Endothelial cell of umbilical vein (primary cell): ENCODE measurements around the gene KCNE3. TPM values are rescaled to one million over a fixed set of nuclear protein-coding genes. Genes with fewer than 3 reads are reported as not detected.

Experiments
- BruUV-seq: library from RNA; stranded (reverse); fragments of 400-500 nt; replicated peaks from 2 replicates; lab custom pipeline; 2021; lab: Mats Ljungman, UMichigan
- CTCF ChIA-PET: fragments of 300-600, 350-600 bp; sonication (Branson Sonifier 250); formaldehyde crosslinking; loops from one replicate; lab custom pipeline; 2021; ENCODE audit warnings: antibody characterized with exemption, inconsistent platforms; lab: Charles Lee
- POLR2A ChIA-PET: fragments of 300-600, 350-600 bp; sonication (Branson Sonifier 250); formaldehyde crosslinking; loops from one replicate; lab custom pipeline; 2021; ENCODE audit warnings: antibody characterized with exemption, inconsistent platforms; lab: Charles Lee
- DNase-seq: peaks from one replicate; pipeline ENCODE4 v3.0.0-alpha.2; 2011; ENCODE audit warnings: low read depth, low spot score
- FAIRE-seq: peaks from 2 replicates; lab custom pipeline; 2011; peaks lifted over from hg19 to GRCh38; lab: Jason Lieb, UNC
- H2AFZ ChIP-seq: 2 replicates; pipeline ENCODE4 v1.6.0; 2012; ENCODE audit warnings: low read depth, low read length, control low read depth, inconsistent platforms
- H3K27ac ChIP-seq: 2 replicates; pipeline ENCODE4 v1.5.1; 2011; ENCODE audit warnings: low read depth, mild to moderate bottlenecking, control low read depth, low read length, moderate library complexity; ENCODE audit not compliant: insufficient read depth
- H3K27me3 ChIP-seq, 2 experiments: 2 replicates each; pipeline versions ENCODE4 v1.6.0 to v1.6.1; 2011; ENCODE audit warnings: low read length in 2 of 2, mixed read lengths in 1 of 2; ENCODE audit not compliant: control insufficient read depth in 2 of 2, insufficient read depth in 2 of 2
- H3K36me3 ChIP-seq, 2 experiments: 2 replicates in 1 of 2; 3 replicates in 1 of 2; pipeline ENCODE4 v1.5.1; 2011; ENCODE audit warnings: low read length in 2 of 2, mild to moderate bottlenecking in 1 of 2, moderate library complexity in 1 of 2; ENCODE audit not compliant: control insufficient read depth in 2 of 2, insufficient read depth in 2 of 2; ENCODE audit errors: extremely low read depth in 1 of 2
- H3K4me1 ChIP-seq: 3 replicates; pipeline ENCODE4 v1.5.1; 2011; ENCODE audit warnings: mild to moderate bottlenecking, low read length; ENCODE audit not compliant: control insufficient read depth, insufficient read depth; ENCODE audit errors: extremely low read depth
- H3K4me2 ChIP-seq: 2 replicates; pipeline ENCODE4 v1.6.1; 2011; ENCODE audit warnings: low read length, control low read depth, mixed read lengths; ENCODE audit not compliant: insufficient read depth
- H3K4me3 ChIP-seq, 3 experiments: fragments of 200-600 bp in 1 of 3; sonication (generic), shearing (Covaris generic) in 1 of 3; replicated peaks in 1 of 3; 2 replicates each; pipeline ENCODE4 v1.5.1; 2011 to 2016; ENCODE audit warnings: control low read depth in 3 of 3, low read length in 3 of 3, mild to moderate bottlenecking in 2 of 3, inconsistent platforms in 1 of 3, low read depth in 1 of 3, moderate library complexity in 1 of 3; ENCODE audit not compliant: insufficient read depth in 1 of 3
- H3K79me2 ChIP-seq: 2 replicates; pipeline ENCODE4 v1.6.0; 2012; ENCODE audit warnings: low read length, inconsistent platforms; ENCODE audit not compliant: control insufficient read depth, insufficient read depth
- H3K9ac ChIP-seq: replicated peaks from 2 replicates; pipeline ENCODE3; 2011; ENCODE audit warnings: low read length, control low read depth; ENCODE audit not compliant: insufficient read depth; ENCODE audit errors: extremely low read depth
- H3K9me1 ChIP-seq: replicated peaks from 3 replicates; pipeline ENCODE4 v1.6.0; 2011; ENCODE audit warnings: mild to moderate bottlenecking, low read length; ENCODE audit not compliant: control insufficient read depth, insufficient read depth; ENCODE audit errors: extremely low read depth
- H3K9me3 ChIP-seq: replicated peaks from 2 replicates; pipeline ENCODE4 v1.5.1; 2012; ENCODE audit warnings: low read length, inconsistent platforms; ENCODE audit not compliant: control insufficient read depth, insufficient read depth
- H4K20me1 ChIP-seq: replicated peaks from 2 replicates; pipeline ENCODE3; 2011; ENCODE audit warnings: mild to moderate bottlenecking, low read length; ENCODE audit not compliant: control insufficient read depth, insufficient read depth; ENCODE audit errors: extremely low read depth
- FOS ChIP-seq: IDR thresholded peaks from 2 replicates; pipeline ENCODE4 v1.6.1; 2011; ENCODE audit warnings: mild to moderate bottlenecking, low read length, moderate library complexity, borderline replicate concordance; ENCODE audit not compliant: insufficient read depth
- GATA2 ChIP-seq: IDR thresholded peaks from 2 replicates; pipeline ENCODE4 v1.7.0; 2011; ENCODE audit warnings: low read depth, mild to moderate bottlenecking, moderate library complexity, mixed read lengths, low read length; ENCODE audit not compliant: insufficient read length, insufficient read depth
- MYC ChIP-seq: IDR thresholded peaks from one replicate; pipeline ENCODE4 v1.6.1; 2011; ENCODE audit warnings: mild to moderate bottlenecking, low read depth, low read length
- dilution Hi-C: fragments of 300-500 bp; cut with MboI; formaldehyde crosslinking; loops from one replicate; pipeline ENCODE4 v1.15.0; 2019; ENCODE audit warnings: low sequenced_read_pairs; ENCODE audit not compliant: extremely low pct_ligation_motif_present
- intact Hi-C: fragments of 100-400 bp; cut with micrococcal nuclease; formaldehyde crosslinking; loops from one replicate; pipeline ENCODE4 v1.10.0; 2022
- polyA plus RNA-seq, 4 experiments: library from polyadenylated mRNA; depleted of rRNA in 3 of 4; stranded (reverse) in 3 of 4; unstranded in 1 of 4; fragments of >200 nt; gene quantifications; 2 replicates each; pipeline versions ENCODE4 v1.2.1 to v1.2.3, GENCODE V29; 2011 to 2012; ENCODE audit warnings: missing spikeins in 1 of 4
- total RNA-seq: library from RNA; stranded (reverse); gene quantifications from 2 replicates; pipeline ENCODE4 v1.2.3, GENCODE V29; 2021
- TF ChIP-seq, protein P1 (sequence below), 2 donors: IDR thresholded peaks; 1 replicate in 1 of 2; 2 replicates in 1 of 2; pipeline ENCODE4 v1.5.1; 2011; ENCODE audit warnings: low read length in 2 of 2, mild to moderate bottlenecking in 2 of 2, moderate library complexity in 2 of 2, control low read depth in 1 of 2, inconsistent platforms in 1 of 2, low read depth in 1 of 2; ENCODE audit not compliant: insufficient read depth in 1 of 2; ENCODE audit errors: extremely low read depth in 1 of 2
- TF ChIP-seq, protein P2 (sequence below): IDR thresholded peaks from 2 replicates; pipeline ENCODE4 v1.6.1; 2011; ENCODE audit not compliant: insufficient read depth, insufficient read length

The KCNE3 gene
- total and polyA plus RNA-seq, 2 donors (not counting 3 experiments of a cell fraction or from before 2014, with no cell fraction given): 0.97 to 2.2 TPM

DNA sequence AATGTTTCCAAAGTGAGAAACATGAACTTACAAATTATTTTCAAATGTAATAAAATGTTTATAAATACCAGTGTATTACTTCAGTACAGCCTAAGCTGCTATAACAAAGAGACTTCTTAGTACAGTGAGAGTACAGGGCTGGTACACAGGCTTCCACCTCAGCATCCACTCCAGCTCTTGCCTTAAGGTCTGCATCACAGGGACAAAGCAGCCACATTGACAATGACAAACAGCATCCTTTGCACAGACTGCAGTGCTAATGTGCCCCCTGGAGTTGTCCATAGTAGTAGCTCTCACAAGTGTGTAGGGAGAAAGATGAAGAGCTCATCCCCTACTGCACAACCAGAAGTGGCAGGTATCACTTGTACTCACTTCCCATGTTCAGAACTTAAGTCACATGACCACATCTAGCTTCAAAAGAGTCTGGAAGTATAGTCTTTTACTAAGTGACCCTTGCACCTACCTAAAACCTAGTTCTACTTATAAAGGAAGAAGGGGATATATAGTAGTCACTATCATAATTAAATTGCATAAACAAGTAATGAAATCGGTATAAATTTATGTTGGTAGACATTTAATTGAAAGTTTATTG is 36.8 kb upstream of the KCNE3 start:
- no peak overlapping the region for H3K4me3 ChIP-seq
- DNase-seq (no peak), FAIRE-seq (no peak)
- H3K79me2 ChIP-seq: no peaks in the 10 kb centered on the region
- H3K27ac ChIP-seq: no peak overlapping the region
- no TSS peak for BruUV-seq
- no peaks in the 10 kb centered on the region for H3K9me3 ChIP-seq
- no peaks in the 10 kb centered on the region for H4K20me1 ChIP-seq
- no peak for TF ChIP-seq FOS
- TF ChIP-seq, protein P1, sequence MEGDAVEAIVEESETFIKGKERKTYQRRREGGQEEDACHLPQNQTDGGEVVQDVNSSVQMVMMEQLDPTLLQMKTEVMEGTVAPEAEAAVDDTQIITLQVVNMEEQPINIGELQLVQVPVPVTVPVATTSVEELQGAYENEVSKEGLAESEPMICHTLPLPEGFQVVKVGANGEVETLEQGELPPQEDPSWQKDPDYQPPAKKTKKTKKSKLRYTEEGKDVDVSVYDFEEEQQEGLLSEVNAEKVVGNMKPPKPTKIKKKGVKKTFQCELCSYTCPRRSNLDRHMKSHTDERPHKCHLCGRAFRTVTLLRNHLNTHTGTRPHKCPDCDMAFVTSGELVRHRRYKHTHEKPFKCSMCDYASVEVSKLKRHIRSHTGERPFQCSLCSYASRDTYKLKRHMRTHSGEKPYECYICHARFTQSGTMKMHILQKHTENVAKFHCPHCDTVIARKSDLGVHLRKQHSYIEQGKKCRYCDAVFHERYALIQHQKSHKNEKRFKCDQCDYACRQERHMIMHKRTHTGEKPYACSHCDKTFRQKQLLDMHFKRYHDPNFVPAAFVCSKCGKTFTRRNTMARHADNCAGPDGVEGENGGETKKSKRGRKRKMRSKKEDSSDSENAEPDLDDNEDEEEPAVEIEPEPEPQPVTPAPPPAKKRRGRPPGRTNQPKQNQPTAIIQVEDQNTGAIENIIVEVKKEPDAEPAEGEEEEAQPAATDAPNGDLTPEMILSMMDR (IDR thresholded peaks at IDR 0.05; ENCODE audit: extremely low read depth in 1 of 2, insufficient read depth in 1 of 2, low read depth in 1 of 2, low read length in 2 of 2): no peak
- TF ChIP-seq, protein P2, sequence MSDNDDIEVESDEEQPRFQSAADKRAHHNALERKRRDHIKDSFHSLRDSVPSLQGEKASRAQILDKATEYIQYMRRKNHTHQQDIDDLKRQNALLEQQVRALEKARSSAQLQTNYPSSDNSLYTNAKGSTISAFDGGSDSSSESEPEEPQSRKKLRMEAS: no peak
- TF ChIP-seq GATA2: no peak
- TF ChIP-seq MYC: no peak
- H3K4me1 ChIP-seq: no peaks in the 10 kb centered on the region
- H3K9me1 ChIP-seq: no peaks in the 10 kb centered on the region
- H3K9ac ChIP-seq: no peak overlapping the region
- POLR2A ChIA-PET: no interaction called here
- H3K36me3 ChIP-seq: no peaks in the 10 kb centered on the region
- H3K27me3 ChIP-seq: peaks cover 1 to 5% of the 10 kb centered on the region in 2 experiments
- CTCF ChIA-PET: interaction anchor here (0.7 to 1.2 kb wide), 2 partner anchors 17 to 51 kb away, joined by 3 read pairs; no protein-coding TSS in a partner anchor
- H3K4me2 ChIP-seq: no peak overlapping the region
- dilution Hi-C loops: no loop called here
- H2AFZ ChIP-seq: no peak overlapping the region
- intact Hi-C loops: no loop called here
